Mesothelial cell of epicardium (in vitro differentiated cells): Measurements from ENCODE around the gene RNASE1. TPM values are rescaled to one million over a fixed set of nuclear protein-coding genes. Genes with fewer than 3 reads are reported as not detected.

Source experiments
- DNase-seq, 2 experiments: peaks; one replicate each; pipeline ENCODE4 v3.0.0; 2021; ENCODE audit warnings: low spot score in 2 of 2; ENCODE audit not compliant: unreplicated experiment in 2 of 2
- H3K27ac Mint-ChIP-seq: 2 replicates; pipeline ENCODE4 v1.8.0; 2021; ENCODE audit warnings: mixed read lengths
- H3K27me3 Mint-ChIP-seq: 2 replicates; pipeline ENCODE4 v1.8.0; 2021; ENCODE audit warnings: low read depth, mixed read lengths
- H3K36me3 Mint-ChIP-seq: 2 replicates; pipeline ENCODE4 v1.8.0; 2021; ENCODE audit warnings: mixed read lengths
- H3K4me1 Mint-ChIP-seq: 2 replicates; pipeline ENCODE4 v1.8.0; 2021; ENCODE audit warnings: mixed read lengths
- H3K4me3 Mint-ChIP-seq: 2 replicates; pipeline ENCODE4 v1.8.0; 2021; ENCODE audit warnings: mild to moderate bottlenecking, moderate library complexity, mixed read lengths
- H3K9me3 Mint-ChIP-seq: 2 replicates; pipeline ENCODE4 v1.8.0; 2021; ENCODE audit warnings: mixed read lengths
- CTCF ChIP-seq: fragments of 200-600 bp; sonication (generic); IDR thresholded peaks from one replicate; pipeline ENCODE4 v1.5.0; 2021; ENCODE audit warnings: antibody characterized with exemption; ENCODE audit not compliant: unreplicated experiment
- total RNA-seq: library from RNA; stranded (reverse); gene quantifications from 3 replicates; pipeline ENCODE4 v1.2.1, GENCODE V29; 2021

The RNASE1 gene
- total RNA-seq, 1 donor from 2014 or later = 14.8 TPM

- DNase-seq = no peak
- no peak overlapping the region for H3K4me3 Mint-ChIP-seq
- no peaks in the 10 kb centered on the region for H3K36me3 Mint-ChIP-seq
- no peak for TF ChIP-seq CTCF
- no peak overlapping the region for H3K27ac Mint-ChIP-seq
- no peaks in the 10 kb centered on the region for H3K27me3 Mint-ChIP-seq
- H3K4me1 Mint-ChIP-seq = peaks cover 23% of the 10 kb centered on the region
- H3K9me3 Mint-ChIP-seq = no peaks in the 10 kb centered on the region
Measured at GRCh38 chr14:20809917-20810316, 7.3 kb upstream of the RNASE1 start.

- no peak overlapping the region for H3K4me3 Mint-ChIP-seq
- H3K27ac Mint-ChIP-seq = peak overlapping the region; percentile 54
- H3K27me3 Mint-ChIP-seq = no peaks in the 10 kb centered on the region
- DNase-seq = no peak
- H3K36me3 Mint-ChIP-seq = no peaks in the 10 kb centered on the region
- TF ChIP-seq CTCF = no peak
- no peaks in the 10 kb centered on the region for H3K9me3 Mint-ChIP-seq
- peaks cover 26% of the 10 kb centered on the region for H3K4me1 Mint-ChIP-seq
Measured at GRCh38 chr14:20808162-20808483, 5.5 kb upstream of the RNASE1 start.

GRCh38 chr14:20807304-20808161 is 4.9 kb upstream of the RNASE1 start:
- no peak for TF ChIP-seq CTCF
- Mint-ChIP-seq H3K36me3 (no peaks in the 10 kb centered on the region), H3K27me3 (no peaks in the 10 kb centered on the region), H3K4me3 (no peak overlapping the region), H3K27ac (peak overlapping the region; percentile 80), H3K4me1 (peaks cover 31% of the 10 kb centered on the region), H3K9me3 (no peaks in the 10 kb centered on the region)
- DNase-seq = no peak

GRCh38 chr14:20805485-20805884 is 2.8 kb upstream of the RNASE1 start:
- no peak for TF ChIP-seq CTCF
- H3K9me3 Mint-ChIP-seq = no peaks in the 10 kb centered on the region
- H3K36me3 Mint-ChIP-seq = no peaks in the 10 kb centered on the region
- H3K4me1 Mint-ChIP-seq = peaks cover 46% of the 10 kb centered on the region
- no peak overlapping the region for H3K27ac Mint-ChIP-seq
- no peak for DNase-seq
- H3K27me3 Mint-ChIP-seq = no peaks in the 10 kb centered on the region
- H3K4me3 Mint-ChIP-seq = no peak overlapping the region

- Mint-ChIP-seq H3K4me3 (no peak overlapping the region), H3K27me3 (no peaks in the 10 kb centered on the region), H3K9me3 (no peaks in the 10 kb centered on the region), H3K4me1 (peaks cover 58% of the 10 kb centered on the region), H3K27ac (no peak overlapping the region), H3K36me3 (no peaks in the 10 kb centered on the region)
- DNase-seq = no peak
- TF ChIP-seq CTCF = no peak
Measured at GRCh38 chr14:20803223-20803622, 579 bp upstream of the RNASE1 start.
